Activated CD4-positive, alpha-beta T cell treated with anti-CD3 and anti-CD28 coated beads for 4 hours (primary cell): ENCODE results near the gene ADGRD1.
"Not testable (repeated sequence)": the region's sequence is repeated elsewhere in the genome, so short reads cannot be mapped to it uniquely, and the experiment has no call there.

Experiments used
- DNase-seq, 2 donors: peaks; one replicate each; pipeline ENCODE4 v3.0.0-alpha.2; 2020

Gene ADGRD1

DNA sequence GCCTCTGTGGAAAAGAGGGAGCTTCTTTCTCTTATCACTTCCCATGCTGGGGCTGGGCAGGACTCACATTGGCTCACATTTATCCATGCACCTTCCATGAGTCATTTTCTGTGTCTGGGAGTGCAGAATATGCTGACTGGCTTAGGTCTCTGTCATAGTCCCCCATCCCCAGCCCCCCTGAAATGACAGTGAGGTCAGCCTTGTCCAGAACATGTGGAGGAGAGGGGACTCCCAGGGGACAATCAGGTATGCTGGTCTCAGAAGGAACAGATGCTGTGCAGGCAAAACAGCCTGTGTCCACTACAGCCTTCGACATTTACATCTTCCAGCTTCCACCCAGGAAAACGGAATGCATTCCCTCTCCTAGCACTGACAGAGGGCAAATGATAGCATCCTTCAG lies 35.0 kb downstream of the ADGRD1 start:
- no peak for DNase-seq

DNA sequence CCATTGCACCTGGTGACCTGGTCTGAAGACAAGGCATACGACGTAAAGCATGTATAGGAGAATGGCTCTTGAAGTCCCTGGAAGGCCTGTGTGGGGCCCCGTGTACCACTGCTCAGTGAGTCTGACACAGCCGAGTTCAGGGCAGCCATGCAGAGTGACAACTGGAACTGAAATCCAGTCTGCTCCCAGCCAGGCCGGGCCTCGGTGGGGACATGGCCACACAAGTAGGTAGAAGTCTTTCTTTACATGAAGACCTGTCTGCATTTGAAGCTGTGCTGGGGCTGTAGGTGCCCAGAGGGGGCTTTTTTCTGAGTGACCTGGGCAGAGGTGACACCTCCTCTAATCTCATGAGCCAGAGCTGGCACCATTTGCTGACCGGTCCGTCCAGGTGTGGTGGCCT lies 35.7 kb downstream of the ADGRD1 start:
- DNase-seq, result no peak

DNA sequence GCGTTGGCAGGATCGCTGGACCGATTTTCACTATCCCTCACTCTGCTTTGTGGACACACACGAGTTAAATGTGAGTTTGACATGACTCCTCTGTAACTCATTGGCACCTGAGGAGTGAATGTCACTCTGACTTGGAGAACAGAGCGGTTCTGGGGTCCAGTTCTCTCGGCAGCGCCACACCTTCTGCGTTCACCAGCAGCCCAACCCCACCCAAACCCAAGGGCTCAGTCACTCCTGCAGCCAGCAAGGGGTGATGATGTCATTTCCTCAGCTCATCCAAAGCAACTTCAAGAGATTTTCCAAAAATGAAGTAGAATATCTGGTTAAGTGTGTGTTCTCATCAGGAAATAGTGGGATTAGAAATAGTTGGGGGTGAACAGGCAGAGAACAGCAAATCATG lies 36.3 kb downstream of the ADGRD1 start:
- DNase-seq, result no peak

DNA sequence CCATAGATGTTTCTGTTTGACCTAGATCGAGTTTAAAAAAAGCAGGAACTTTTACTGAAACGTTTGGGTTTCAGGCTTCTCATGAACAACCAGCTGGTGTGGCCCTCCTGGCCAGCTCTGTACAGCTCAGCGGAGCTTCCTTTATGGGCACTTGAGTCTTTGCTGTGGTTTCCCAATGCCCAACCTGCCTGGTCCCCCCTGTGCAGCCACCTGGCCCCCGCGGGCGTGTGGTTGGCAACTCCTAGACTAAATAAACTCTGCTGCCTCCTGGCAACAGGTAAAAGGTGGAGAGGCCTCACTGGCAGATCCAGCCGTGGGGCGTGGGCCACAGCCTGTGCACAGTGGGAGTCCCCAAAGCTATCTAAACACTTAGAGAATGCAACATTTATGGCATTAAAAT lies 38.7 kb downstream of the ADGRD1 start:
- no peak for DNase-seq

DNA sequence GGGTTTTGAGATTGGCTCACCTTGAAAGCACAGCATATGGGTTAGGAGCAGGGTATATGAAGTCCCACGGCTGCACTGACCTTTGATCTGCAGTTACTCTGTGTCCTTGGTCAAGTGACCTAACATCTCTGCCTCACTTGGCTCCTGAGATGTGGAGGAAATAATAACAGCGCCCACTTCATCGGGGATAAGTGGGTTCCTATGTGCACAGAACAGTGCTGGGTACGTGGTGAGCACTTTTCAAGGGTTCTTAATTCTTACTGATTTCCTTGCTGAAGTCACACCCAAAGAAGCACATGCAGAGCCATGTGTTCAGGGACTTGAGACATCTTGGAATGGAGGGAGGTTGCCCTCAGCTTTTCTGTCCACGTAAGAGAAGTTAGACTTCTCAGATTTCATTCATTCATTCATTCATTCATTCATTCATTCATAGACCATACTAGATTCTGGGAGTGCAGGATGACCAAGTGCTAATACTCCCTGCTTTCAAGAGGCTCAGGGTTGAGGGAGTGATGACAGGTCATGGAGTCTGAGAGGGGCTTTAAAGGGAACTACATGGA lies 39.4 kb downstream of the ADGRD1 start:
- DNase-seq, result no peak

DNA sequence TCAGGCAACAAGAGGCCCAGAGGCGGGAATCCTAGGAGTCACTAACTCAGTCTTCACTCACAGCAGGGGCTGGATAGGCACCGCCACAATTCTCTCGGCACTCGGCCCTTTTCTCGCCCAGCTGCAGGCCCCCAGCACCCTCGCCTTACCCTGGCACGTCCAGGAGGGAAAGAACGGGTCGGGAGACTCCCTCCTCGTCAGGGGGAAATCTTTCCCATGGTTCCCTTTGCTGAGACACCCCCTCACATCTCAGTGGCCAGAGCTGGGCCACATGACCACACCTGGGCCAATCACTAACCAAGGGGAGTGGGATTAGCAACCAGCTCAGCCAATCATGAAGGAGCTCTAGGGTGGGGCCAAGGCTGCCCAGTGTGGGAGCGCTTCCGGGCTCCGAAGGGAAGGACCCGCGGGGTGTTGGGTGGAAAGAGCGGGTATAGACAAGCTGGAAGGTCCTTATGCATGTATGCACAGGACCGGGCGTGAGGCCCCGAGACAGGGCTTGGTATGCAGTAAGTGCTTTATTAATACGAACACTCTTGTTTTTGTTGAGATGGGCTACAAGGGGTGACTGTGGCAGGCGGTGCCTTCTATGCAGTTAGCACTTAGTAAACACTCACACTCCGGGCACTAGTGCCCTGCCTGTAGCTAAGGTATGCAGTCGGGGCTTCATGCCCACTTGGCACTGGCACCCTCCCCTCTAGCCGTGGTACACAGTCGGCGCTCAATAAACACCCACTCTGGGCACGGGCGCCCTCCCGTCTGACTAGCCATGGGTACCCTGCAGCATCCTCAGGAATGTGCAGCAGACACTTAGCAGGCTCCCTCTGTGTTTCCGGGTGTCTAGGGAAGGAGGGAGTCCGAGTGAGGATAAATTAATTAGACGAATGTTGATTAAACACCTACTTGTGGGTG lies 40.3 kb downstream of the ADGRD1 start:
- no peak for DNase-seq

DNA sequence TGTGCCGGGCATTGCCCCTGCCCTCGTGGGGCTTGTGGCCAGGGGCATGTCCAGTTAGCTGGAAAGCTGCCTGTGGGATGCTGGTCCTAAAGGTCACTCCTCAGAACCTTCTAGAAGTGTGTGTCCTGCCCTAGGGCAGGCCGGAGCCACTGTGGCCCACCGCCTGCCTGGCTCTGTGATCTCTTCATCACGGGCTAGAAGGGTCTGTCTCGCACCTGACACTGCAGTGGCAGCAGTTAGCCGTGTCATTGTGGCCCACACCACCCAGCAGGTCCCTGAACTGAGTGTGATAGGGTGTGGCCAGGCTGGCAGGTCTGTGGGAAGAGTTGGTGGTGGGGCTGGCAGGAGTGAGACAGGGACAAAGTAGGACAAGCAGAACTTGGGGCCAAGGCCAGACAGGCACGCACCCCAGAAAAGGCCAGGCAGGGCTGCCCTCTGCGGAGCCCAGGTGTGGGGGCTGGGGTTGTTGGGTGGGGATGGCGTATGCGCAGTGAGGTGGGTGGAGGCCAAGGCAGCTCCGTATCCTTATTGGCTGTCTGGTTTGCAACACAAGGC lies 41.2 kb downstream of the ADGRD1 start:
- no peak for DNase-seq

DNA sequence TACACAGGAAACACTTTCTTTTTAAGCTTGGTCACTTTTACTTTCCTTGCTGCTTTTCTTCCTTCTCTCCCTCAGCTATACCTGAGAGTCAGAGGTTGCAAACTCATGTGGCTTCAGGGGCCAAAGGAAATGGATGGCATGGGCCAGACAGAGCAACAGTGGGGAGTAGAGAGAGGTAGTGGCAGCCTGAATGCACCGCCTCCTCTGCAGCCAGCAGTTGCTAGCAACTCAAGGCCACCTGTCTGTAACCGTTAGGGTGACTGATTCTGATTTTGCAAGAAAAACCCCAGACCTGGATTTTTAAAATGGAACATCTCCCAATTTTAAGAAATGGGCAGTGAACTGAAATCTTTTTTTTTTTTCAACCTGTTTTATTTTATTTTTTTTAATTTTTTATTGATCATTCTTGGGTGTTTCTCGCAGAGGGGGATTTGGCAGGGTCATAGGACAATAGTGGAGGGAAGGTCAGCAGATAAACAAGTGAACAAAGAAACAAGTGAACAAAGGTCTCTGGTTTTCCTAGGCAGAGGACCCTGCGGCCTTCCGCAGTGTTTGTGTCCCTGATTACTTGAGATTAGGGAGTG lies 41.8 kb downstream of the ADGRD1 start:
- not testable (repeated sequence) for DNase-seq

DNA sequence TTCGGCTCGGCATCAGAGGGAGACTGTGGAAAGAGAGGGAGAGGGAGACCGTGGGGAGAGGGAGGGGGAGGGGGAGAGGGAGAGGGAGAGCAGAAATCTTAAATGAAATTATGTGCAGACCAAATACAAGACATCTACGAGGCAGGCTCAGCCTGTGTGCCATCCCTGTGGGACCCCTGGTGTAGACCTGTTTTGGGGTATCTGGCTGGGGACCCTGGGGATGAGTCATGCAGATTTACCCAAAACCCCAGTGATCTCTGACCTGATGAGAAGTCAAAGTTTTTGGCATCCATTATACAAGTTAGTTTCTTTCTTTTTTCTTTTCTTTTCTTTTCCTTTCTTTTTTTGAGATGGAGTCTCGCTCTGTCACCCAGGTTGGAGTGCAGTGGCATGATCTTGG lies 44.4 kb downstream of the ADGRD1 start:
- DNase-seq, result no peak

DNA sequence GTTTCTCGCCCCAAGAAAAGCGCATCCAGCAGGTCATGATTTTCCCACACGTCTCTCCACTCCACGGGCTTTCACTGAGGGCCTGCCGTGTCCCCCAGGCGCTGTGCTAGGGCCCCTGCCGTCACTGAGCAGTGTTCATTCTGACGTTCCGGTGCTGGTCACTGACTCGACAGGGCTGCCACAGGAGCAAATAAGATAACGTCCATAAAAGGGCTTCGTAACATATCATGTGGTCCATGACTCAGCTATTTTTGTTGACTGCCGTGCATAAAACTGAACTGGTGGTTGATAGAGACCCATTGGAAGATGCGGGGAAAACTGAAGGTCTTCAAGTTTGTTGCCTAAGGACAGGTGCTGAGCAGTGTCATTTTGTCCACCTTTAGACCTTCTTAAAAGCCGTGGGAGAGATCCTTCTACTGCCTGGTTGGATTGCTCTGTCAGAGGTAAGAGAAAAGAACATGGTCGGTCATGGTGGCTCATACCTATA lies 46.3 kb downstream of the ADGRD1 start:
- DNase-seq, result no peak

DNA sequence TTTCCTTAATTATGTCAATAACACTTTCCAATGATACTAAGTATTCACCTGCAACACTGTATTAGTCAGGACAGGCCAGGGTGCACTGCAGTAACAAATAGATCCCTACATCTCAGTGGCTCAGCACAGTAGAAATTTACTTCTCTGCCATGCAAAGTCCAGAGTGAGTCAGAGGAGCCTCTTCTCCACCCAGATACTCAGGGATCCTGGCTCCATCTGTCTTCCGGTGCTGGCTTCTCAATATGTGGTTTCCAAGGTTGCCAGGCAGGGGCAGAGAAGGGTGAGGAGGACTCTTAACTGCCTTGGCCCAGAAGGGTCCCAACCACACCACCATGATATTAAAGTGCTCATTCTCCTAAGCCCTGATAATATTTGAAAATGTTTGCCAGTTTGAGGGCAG lies 47.8 kb downstream of the ADGRD1 start:
- no peak for DNase-seq

DNA sequence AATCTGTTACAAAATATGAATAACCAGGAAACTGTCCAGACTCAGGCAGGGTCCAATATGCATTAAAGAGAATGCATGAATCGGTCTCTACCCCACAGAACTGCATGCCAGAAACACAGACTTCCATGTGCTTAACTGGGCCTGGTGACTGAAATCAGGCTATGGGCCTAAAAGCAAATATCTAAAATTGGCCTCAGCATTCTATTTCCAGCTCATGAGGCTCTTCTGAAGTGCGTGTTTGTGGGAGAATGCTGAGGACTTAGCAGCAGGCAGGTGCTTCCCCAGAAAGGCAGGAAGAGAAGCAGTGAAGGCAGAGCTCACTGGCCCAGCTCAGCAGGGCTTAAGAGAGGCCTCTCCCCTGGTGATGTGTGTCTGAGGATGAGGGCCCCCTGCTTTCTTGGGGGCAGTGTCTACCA lies 48.5 kb downstream of the ADGRD1 start:
- DNase-seq, result no peak

DNA sequence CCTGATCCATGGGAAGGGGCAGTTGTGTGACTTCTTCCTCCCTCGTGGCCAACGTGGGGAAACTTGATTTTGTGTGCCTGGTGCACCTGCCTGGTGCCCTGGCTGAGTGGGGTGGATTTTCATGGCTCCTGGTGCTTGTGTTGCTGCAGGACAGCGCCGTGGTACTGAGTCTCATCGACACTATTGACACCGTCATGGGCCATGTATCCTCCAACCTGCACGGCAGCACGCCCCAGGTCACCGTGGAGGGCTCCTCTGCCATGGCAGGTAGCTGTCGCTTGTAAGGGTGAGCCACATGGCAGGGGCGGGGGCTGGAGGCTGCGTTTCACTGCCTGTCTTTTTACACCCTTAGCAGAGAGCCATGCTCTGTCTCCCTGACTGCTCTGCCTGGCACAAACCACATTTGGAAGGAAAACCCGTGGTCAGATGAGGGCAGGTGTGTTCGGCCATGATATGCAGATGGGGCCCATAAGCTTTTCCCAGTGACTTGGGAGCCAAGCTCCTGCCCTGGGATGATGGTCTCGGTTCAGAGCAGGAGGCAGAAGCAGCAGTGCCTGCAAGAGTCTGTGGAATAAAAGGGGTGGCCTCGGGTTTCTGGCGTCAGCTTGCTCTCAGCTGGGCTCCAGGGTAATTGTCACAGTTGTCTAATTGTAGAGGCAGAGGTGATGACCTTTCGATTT lies 49.5 kb downstream of the ADGRD1 start:
- DNase-seq, result no peak

DNA sequence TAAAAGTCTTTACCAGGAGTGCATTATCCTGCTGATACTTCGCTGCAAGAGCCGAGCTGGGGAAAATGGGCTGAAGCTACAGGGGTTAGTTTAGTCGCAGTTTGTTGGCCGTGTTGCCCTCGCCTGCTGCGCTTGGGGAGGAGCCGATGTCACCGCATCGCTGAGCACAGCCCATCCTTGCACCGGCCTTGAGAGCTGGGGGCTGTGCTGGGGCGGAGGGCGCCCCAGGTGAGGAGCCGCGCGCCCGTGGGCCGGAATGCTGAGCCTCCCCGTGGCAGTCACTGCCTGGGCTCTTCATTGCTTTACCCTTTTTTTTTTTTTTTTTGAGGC lies 50.0 kb downstream of the ADGRD1 start:
- DNase-seq, result no peak

DNA sequence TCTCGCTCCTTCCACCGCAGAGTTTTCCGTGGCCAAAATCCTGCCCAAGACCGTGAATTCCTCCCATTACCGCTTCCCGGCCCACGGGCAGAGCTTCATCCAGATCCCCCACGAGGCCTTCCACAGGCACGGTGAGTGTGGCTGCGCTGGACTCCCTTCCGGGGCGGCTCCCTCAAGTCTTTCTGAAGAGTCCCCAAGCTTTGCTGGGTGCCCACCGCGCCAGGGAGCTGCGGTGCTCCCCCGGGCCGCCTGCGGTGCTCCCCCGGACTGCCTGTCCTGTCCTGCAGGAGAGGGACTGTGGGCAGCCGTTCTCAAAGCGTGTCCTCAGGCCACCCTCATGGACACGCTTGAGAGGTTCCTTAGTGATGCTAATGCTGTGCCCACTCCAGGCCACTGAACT lies 50.5 kb downstream of the ADGRD1 start:
- DNase-seq, result no peak

DNA sequence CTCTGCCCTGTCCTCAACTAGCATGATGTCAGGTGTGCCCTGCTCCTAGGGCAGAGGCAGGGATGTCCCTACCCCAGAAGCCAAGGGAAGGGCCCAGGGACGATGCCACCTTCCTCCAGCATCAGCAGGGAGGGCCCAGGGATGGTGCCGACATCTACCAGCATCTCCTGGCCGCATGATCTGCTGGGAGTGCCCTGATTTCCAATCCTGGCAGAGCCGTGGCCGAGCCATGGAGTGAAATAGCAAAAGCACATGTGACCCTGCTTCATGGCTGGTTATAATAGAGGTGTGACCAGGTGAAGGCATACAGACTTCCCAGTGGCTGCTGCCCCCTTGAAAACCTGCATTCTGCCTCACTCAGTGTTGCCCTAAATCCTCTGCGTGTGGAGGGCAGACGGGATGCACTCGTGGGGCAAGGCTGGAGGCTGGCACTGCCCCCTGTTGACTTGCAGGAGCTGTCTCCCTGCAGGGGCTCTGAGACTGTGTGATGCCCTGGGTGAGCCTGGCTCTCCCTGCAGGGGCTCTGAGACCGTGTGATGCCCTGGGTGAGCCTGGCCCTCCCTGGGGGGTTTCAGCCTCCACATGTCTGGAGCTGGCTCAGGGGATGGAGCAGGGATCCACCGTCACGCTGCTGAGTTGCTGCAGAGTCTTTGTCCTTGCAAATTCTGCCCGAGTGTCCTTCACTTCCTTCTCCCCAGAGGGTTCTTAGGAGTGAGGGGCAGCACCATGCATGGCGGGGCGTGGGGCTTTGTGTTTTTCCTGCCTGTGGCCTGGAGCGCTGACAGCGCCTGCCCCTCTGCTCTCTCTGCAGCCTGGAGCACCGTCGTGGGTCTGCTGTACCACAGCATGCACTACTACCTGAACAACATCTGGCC lies 51.7 kb downstream of the ADGRD1 start:
- no peak for DNase-seq

DNA sequence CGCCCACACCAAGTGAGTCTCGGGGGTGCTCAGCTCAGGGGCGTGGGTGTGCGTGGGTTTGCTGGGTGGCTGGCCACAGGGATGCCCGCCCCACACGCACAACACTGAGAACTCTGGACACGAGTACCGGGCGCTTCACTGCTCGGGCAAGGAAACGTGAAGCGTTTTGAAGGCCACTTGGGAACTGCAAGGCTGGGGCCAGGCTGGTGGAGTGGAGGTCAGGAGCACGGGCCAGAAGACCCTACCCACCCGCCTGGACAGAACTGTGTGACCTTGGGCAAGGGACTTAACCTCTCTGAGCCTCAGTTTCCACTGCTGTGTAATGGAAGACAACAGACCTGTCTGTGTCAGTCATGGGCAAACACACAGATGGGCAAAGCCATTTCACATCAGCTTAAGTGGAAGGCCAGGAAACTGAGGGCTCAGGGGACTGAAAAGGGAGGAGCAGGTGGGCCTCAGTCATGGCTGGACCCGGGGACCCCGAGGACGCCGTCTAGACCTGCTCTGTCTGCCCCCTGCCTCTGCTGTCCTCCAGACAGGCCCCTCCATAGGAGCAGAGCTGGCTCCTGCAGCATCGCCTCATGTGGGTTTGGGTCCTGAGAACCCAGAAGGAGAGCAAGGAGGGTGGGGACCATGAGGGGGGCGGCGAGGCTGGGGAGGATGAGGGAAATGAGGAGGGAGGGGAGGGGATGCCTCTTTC lies 52.5 kb downstream of the ADGRD1 start:
- no peak for DNase-seq

DNA sequence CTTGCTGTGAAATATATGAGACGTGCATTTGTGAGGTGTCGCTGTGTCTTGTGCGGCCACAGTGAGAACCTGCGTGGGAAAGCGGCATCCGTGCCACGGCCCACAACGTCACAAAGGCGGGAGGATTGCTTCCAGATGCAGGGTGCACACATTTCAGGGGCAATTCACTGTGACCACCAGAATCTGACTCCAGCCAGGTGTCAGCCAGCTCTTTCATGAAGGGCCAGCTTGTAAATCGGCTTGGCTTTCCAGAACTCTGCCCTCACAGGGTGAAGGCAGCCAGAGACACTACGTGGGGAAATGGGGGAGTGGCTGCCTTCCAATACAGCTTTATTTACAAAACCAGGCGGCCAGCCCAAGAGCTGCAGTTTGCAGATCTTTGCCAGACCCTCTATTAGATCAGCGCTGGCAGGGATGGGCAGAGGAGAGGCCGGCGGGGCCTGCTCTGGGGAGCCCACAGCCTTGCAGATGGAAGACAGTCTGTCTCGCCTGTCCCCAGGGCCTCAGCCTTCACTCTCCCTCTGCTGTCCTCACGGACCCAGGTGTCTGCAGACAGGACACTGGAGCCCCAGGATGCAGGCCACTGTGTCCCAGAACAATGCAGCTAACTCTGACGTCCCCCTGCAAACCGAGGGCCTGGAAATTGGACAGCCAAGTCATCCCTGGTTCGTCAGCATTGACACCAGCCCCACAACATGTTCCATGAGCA lies 53.5 kb downstream of the ADGRD1 start:
- no peak for DNase-seq

DNA sequence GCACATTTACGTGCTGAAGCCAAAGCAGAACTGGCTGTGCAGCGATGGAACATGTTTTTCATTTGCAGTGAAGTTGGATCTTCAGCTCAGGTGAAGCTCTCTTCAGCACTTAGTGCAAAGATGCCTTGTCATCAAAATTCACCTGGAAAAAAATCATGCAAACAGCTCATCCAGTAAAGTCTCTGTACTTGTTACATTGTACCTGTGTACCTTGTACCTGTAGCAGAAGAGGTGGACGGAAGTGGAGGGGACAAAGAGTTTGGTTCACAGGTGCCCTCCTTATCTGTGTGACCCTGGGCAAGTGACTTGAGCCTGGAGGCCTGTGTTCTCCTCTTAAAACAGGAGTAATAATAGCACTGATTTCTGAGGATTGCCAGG lies 54.0 kb downstream of the ADGRD1 start:
- no peak for DNase-seq

DNA sequence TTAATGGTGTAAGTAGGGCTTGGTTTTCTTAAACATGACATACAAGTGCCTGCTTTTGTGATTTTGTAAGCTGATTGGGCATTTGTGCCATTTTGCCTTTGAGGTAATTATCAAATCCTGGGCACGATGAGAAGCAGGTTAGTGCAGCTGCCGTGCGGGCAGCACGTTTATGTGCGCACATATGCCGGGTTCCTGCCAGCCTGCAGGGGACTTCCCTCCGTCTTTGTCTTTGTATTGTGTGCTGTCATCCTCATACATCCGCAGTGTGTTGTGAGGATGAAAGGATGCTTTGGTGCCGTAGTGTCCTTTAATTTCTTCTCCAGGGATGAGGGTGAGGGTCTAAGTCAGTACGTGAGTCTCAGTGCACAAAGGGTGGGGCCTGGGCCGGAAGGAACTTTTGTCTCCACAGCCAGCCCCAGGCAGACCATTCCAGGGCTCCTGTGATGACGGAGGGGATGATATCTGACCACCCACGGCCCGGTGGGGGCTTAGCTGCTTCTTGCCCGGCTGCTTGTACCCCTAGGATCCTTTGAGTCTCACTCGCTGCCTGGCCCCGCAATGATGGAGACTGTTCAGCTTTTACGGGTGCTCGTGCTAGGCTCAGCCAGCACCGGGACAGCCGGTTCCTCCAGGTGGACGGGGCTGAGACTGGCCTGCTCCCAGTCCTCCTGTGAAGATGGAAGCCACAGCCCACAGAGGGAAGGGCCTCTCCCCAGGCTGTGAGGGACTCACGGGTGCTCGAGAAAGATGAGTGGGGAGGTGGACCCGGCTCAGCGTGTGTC lies 54.6 kb downstream of the ADGRD1 start:
- DNase-seq, result no peak
